ENCODE measurements around the gene GAS2L3.
"Not testable (repeated sequence)": the region's sequence is repeated elsewhere in the genome, so short reads cannot be mapped to it uniquely, and the experiment has no call there.

The GAS2L3 gene

DNA sequence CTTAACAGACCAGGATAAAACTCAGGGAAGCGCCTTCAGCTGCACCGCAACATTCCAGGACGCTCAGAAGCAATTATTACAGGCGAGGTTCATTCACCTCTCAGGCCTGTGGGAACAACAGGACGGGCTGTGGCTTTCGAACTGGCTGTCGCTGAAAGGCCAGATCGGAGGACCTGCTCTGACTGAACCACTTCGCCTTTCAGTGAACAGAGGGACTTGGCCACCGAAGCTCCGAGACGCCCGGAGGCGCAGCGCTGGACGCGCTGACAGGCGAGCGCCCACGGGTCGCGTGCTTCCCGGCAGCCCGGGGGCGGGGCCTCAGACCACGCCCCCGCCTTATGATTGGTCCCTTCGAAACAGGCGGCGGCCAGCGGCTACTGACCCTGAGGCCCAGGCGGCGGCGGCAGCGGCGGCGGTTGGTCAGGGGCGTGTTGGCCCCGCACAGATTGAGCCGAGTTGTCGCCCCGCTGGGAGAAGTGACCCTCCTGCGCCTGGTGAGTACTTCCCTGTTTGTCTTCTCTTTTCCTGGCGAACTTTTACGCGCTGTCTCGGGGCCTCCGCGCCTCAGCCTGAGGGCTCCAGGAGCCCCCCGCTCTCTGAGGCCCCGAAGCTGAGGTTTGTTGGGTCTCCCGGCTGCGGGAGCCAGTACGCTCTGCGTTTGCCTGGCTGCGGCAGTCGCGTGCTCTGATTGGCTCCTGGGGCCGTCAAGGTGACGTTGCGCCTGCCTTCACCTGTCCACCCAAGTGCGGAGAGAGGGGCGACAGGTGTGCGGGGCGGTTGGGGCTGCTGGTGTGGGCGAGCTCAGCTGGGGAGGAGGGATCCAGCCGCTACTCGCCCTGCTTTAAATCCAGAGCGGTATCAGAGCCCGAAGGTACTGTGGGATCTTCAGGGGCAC lies at the start of gene GAS2L3:
Gene GAS2L3, plus strand, starts transcription at position 393 of the 895 bp plus-strand sequence. CDS start 21,221 bp downstream, outside the sequence.
- DNase-seq (ENCODE audit: low spot score) = peak; percentile 64

- no peak for DNase-seq (ENCODE audit: low spot score)
These were observed 45.5 kb upstream of the GAS2L3 start for GRCh38 chr12:100528034-100528433.

DNA sequence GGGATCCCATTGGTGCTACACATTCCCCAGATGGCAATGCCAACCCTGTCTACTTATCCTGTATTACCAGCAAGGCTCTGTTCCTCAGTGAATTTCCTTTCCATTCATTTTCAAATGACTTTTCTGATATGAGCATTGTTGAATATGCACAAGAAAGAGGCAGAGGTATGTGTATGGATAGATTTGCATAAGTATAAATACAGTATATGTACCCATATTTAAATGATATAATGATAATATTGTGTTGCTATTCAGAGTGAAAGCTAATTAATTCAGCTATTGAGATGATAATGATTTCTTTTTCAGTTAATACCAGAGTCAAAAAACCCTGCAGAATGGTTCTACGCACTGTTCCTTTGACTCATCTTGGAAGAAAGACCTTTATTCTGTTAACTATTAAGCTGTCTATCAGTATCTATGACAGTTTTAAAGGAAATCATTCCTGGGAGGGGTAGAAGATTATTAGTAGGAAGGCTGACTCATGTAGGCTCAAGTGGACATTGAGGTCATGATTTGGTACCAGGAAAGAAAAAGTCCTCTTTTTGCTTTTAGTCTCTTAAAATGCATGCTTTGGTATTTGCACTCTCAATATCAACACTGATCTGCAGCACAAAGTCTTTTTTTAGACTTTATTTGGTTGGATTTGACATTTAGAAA lies 44.9 kb upstream of the GAS2L3 start:
- no peak for DNase-seq (ENCODE audit: low spot score)

- DNase-seq (ENCODE audit: low spot score) = no peak
These were observed 43.6 kb upstream of the GAS2L3 start for GRCh38 chr12:100529756-100530350.

GRCh38 chr12:100533376-100533775 lies 40.1 kb upstream of the GAS2L3 start:
- no peak for DNase-seq (ENCODE audit: low spot score)

GRCh38 chr12:100534625-100535227 lies 38.8 kb upstream of the GAS2L3 start:
- DNase-seq (ENCODE audit: low spot score) = no peak

GRCh38 chr12:100539202-100539601 lies 34.3 kb upstream of the GAS2L3 start:
- no peak for DNase-seq (ENCODE audit: low spot score)

- DNase-seq (ENCODE audit: low spot score) = no peak
These were observed 29.3 kb upstream of the GAS2L3 start for GRCh38 chr12:100544165-100544564.

DNA sequence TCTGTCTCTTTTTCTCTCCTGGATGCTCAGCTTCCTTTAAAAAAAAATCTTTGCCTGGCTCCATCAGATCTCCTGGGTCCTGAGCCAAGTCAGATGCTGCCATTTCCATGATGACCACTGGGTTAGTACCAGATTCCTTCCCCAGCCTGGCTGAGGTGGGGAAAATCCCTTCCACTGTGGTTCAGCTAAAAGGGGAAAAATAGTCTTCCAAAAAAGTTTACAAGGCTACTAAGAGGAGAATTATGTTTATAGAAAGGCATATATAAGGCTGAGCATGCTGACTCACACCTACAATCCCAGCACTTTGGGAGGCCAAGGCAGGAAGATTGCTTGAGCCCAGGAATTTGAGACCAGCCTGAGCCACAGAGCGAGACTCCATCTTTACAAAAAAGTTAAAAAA lies 28.4 kb upstream of the GAS2L3 start:
- DNase-seq (ENCODE audit: low spot score) = no peak

DNA sequence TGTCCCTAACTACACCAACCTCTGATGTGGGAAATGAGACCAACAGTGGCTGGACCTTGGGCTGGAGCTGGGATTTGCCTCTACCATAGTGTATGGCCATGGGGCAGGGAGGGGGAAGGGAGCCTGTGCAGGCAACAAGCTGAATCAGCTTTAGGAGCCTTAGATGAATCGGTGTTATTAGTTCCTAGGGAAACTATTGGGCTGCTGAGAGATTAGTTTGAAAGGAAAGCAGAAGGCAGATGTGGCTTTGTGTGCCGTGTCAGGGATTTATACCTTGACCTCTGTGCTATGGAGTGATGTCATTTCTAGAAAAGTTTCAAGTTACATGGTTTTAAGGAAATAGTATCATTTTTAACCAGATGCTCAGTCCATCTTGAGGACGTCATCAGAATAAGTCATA lies 19.5 kb upstream of the GAS2L3 start:
- DNase-seq (ENCODE audit: low spot score) = no peak

- DNase-seq (ENCODE audit: low spot score) = peak; percentile 67
These were observed 18.8 kb upstream of the GAS2L3 start for GRCh38 chr12:100554608-100555077.

GRCh38 chr12:100555722-100556121 lies 17.8 kb upstream of the GAS2L3 start:
- no peak for DNase-seq (ENCODE audit: low spot score)

- no peak for DNase-seq (ENCODE audit: low spot score)
These were observed 16.1 kb upstream of the GAS2L3 start for GRCh38 chr12:100557357-100557756.

GRCh38 chr12:100559261-100559660 lies 14.2 kb upstream of the GAS2L3 start:
- DNase-seq (ENCODE audit: low spot score) = not testable (repeated sequence)

GRCh38 chr12:100564090-100564489 lies 9.4 kb upstream of the GAS2L3 start:
- DNase-seq (ENCODE audit: low spot score) = no peak

- no peak for DNase-seq (ENCODE audit: low spot score)
These were observed 8.5 kb upstream of the GAS2L3 start for GRCh38 chr12:100564905-100565467.

DNA sequence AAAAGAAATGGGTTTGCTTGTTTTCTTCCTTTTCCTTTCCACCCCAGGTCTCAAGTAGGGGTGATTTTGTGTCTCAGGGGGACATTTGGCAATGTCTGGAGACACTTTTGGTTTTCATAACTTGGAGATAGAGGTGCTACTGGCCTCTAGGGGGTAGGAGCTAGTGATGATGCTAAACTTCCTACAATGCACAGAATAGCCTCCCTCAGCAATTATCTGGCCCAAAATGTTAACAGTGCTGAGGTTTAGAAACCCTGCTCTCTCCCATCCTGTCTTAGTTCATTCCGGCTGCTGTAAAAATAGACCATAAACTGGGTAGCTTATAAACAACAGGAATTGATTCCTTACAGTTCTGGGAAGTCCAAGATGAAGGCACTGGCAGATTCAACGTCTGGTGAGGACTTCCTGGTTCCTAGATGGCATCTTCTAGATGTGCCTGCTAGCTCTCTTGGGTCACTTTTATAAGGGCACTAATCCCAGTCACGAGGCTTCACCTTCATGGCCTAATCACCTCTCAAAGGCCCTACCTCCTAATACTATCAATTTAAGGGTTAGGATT lies 7.4 kb upstream of the GAS2L3 start:
- no peak for DNase-seq (ENCODE audit: low spot score)

GRCh38 chr12:100566887-100567637 lies 6.4 kb upstream of the GAS2L3 start:
- DNase-seq (ENCODE audit: low spot score) = peak; percentile 36

GRCh38 chr12:100567945-100568344 lies 5.5 kb upstream of the GAS2L3 start:
- DNase-seq (ENCODE audit: low spot score) = no peak

- no peak for DNase-seq (ENCODE audit: low spot score)
These were observed 1.3 kb upstream of the GAS2L3 start for GRCh38 chr12:100572184-100572583.
